HG03439 (cell line): ENCODE results near the gene SMPD2.

Experiments
- ATAC-seq: cut with Tn5 transposase; IDR thresholded peaks from one replicate; pipeline ENCODE4 v1.9.1; 2021; ENCODE audit warnings: mild to moderate bottlenecking, moderate library complexity; ENCODE audit not compliant: unreplicated experiment

SMPD2 gene, protein sequence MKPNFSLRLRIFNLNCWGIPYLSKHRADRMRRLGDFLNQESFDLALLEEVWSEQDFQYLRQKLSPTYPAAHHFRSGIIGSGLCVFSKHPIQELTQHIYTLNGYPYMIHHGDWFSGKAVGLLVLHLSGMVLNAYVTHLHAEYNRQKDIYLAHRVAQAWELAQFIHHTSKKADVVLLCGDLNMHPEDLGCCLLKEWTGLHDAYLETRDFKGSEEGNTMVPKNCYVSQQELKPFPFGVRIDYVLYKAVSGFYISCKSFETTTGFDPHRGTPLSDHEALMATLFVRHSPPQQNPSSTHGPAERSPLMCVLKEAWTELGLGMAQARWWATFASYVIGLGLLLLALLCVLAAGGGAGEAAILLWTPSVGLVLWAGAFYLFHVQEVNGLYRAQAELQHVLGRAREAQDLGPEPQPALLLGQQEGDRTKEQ

DNA sequence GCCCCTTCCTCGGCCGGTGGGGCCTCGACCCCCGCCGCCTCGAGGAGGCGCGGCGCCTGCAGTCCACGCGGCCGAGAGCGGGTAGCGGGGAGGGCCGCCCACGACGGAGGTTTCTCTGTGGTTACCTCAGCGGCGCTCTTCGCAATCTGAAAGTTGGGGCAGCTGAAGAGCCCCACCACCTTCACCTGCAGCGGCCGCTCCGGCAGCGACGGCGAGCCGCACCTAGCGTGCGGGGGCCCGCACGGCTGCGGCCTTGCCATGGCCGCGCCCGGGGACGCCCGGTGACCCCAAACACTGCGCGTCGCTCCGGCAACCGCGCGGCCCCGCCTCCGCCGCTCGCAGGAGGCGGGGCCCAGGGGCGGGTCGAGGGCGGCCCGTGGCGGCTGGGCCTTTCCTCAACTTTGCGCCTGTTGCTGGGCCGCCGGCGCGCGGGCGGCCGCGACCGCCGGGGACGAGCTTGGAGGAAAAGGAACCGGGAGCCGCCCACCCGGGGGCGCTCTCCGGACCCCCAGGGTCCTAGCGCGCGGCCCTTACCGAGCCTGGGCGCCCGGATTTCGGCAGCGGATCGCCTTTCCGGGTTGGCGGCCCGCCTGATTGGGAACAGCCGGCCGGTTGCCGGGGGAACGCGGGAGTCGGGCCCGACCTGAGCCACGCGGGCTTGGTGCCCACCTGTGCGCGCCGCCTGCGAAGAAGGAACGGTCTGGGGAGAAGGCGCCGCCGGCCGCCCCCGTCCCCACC is at the start of gene SMPD2, which contains the start of gene PPIL6:
TSS of gene SMPD2 (plus strand) at position 394 of the 738 bp plus-strand sequence. CDS start 398 bp downstream, outside the sequence.
TSS of gene PPIL6 (minus strand) at position 298 of the 738 bp plus-strand sequence. CDS start at position 260, 38 bp downstream.
- peak; percentile 93 for ATAC-seq

DNA sequence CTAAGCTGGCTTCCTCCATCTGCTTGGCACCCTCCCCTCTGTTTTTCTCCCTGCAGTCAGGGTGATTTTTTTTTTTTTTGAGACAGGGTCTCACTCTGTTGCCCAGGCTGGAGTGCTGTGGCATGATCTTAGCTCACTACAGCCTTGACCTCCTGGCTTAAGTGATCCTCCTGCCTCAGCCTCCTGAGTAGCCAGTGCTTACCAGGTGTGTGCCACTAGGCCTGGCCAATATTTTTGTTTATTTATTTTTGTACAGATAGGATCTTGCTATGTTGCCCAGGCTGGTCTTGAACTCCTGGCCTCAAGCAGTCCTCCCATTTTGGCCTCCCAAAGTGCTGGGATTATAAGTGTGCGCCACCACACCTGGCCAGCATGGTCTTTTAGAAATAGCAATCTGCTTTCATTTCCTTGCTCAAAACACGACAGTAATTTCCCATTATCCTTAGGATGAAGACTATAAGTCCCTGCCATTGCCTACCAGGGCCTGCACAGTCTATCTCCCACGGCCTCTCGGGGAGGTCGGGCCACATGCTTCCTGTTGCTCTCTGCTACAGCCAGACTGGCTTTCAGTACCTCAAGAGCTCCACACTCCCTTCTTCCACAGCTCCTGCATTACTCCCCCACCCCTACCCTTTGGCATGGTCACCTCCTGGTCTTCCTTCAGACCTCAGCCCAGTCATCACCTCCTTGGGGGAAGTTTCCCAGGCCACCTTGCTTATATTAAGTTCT is 47.2 kb upstream of the SMPD2 start:
- ATAC-seq = no peak

DNA sequence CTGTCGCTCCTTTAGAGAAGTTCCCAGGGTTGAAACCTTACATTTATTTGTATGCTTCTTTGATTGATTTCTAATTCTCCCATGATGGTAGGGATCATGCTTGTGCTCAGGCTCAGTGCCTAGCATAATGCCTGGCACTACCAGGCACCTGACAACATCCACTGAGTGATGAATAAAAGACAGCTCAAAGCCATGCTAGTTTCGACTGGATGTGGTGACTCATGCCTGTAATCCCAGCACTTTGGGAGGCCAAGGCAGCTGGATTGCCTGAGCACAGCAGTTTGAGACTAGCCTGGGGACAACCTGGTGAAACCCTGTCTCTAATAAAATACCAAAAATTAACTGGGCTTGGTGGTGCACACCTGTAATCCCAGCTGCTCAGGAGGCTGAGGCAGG is 46.6 kb upstream of the SMPD2 start:
- ATAC-seq = no peak

DNA sequence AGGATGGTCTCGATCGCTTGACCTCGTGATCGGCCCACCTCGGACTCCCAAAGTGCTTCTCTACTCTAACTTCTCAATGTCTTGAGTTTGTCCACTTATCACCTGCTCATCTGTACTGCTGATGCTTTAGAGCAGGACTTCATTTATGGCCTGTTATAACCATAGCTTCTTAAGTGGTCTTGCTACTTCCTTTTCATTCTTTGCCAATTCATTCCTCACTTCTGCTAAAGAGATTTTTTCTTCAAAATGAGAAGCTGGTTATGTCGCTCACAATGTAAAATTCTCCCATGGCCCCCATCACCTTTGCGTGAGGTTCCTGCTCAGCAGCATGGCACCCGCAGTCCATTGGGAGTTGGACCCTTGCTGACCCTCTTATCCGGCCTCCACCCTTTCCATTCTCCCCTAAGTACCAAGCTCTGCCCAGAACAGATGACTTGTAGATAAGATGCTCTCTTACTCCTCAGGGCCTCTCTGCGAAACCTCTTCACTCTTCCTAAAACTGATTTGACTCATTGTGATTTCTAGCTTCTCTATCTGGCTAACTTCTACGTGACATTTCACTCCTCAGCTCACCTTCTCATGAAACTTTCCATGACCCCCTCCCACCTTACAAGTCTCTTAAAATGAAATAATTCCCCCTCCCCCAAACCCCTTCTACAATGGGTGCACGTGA is 44.3 kb upstream of the SMPD2 start:
- ATAC-seq = no peak

DNA sequence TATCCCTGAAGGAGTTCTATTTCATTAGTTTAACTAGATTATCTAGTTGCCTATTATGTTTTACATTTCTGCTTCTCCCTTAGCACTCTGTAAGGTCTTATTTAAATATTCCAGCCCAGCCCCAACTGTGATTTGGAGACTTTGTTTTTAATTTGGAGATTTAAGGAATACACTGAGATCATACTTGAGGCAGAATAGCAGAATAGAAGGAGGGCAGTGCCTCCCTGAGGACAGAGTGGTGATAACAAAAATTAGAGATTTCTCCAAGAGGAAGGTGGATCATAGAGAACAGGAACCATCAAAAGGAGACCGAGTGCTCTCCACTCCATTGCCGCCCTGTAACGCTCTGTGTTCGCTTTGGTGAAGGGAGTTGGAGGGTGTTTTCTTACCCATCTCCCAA is 43.5 kb upstream of the SMPD2 start:
- ATAC-seq = no peak

DNA sequence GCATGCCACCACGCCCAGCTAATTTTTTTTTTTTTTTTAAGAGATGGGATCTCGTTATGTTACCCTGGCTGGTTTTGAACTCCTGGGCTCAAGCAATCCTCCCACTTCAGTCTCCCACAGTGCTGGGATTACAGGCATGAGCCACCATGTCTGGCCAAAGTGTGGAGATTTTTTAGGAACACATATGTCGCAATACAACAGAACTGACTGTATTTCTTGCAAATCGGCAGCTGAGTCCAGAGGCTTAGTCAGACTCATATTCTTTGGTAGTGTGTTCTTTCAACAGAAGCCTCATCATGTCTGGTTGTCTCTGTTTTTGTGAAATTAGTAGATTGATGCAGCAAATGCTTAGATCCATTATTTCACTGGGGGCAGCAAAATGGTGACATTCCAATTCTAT is 34.3 kb upstream of the SMPD2 start:
- no peak for ATAC-seq

DNA sequence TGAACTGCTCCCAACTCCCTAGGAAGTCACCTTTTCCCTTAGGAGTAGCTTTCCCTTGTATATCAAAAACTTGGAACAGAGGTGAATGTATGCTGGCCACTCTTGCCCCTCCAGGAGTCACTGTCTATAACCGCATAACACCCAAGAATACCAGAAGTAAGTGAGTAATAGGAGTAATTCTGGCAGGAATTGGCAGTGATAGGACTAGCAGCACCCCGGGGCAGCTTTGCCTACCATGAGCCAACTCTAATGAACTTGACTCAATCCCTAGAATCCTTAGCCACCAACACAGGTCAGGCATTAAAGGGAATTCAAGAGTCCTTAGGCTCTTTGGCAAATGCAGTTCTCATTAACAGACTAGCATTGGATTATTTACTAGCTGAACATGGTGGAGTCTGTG is 29.5 kb upstream of the SMPD2 start:
- no peak for ATAC-seq

DNA sequence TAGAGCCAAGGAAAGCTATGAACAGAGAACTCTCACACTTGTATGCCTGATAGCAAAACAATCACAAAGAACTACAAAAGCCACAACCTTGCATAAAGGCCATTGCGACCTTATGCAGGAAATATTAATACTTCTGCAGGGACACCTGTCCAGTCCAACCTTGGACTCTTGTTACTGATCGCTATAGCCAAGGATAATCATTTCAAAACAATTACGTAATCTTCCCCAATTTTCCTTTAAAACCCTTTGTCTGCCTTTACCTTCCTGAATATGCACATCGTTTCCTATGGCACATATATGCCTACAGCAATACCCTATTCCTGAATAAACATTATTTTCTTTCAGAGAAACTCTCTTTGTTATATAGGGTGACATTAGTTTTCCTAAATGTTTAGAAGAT is 22.9 kb upstream of the SMPD2 start:
- ATAC-seq = no peak

DNA sequence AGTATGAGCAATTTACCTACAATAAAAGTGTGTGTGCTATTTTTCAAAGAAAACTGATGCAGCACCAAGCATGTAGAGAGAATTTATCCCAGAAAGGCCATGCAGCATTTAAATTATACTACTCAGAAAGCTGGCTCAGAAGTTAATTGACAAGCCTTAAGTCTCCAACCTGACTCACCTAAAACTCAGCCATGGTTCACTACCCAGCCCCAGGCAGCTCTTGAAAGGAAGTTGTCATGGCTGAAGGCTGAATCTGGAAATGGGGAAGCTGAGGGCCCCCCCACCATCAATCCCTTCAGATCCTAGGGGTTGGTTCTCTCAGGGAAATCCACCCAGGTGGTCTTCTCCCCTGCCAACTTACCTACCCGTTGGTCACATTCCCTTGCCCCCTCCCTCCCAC is 19.8 kb upstream of the SMPD2 start:
- no peak for ATAC-seq

DNA sequence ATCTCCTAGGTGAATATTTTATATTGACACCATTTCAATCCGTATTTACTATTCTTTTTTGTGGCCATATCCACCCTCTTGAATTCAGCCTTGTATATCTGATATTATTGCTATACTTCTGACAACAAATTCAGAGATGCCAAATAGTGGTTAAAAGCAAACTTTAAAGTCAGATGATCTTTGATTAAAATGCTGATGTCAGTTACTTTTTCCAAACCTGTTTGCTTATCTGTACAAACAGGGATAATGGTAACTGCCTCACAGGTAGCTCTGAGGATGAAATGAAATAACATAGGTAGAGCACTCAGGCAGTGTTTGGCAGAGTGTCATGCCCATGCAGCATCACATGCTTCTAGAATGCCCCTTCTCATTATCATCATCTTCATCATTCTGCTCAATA is 19.3 kb upstream of the SMPD2 start:
- ATAC-seq = no peak

DNA sequence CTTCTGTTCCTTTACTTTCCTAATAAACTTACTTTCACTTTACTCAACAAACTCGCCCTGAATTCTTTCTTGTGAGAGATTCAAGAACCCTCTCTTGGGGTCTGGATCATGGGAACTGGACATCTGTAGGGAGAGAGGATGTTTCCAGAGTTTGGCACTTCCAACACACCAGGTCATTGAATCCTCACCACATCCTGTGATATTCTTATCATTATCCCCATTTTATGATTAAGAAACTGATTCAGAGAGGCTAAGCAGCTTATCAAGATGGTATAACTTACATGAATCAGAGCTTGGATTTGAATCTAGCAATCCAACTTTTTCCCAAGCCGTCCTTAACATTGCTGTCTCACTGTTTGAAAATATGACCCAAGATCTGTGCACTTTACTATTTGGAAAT is 15.6 kb upstream of the SMPD2 start:
- no peak for ATAC-seq

DNA sequence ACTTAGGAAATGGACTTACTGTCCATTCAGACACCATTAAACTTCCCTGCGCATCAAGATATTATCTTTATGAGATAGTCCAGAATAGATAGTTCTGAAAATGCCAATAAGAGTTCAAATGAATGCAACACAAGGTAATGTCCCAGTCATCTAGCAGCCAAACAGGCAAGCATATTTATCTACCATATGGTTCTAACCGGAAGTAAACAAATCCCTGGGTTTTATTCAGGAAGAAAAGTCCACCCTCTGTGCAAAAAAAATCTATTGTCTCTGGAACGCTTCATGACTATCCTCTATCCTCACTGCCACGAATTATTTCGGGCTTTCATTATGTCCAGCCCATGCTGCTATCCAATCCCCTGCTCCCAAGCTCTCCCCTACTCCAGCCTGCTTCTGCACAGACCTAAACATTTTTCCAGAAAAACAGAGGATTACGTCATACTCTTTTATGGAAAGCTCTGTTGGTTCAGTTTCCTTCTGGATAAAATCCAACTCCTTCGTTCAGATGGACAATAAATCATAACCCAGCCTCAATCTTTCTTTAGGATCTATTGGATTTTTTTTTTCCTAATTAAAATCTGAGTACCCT is 11.5 kb upstream of the SMPD2 start:
- no peak for ATAC-seq

DNA sequence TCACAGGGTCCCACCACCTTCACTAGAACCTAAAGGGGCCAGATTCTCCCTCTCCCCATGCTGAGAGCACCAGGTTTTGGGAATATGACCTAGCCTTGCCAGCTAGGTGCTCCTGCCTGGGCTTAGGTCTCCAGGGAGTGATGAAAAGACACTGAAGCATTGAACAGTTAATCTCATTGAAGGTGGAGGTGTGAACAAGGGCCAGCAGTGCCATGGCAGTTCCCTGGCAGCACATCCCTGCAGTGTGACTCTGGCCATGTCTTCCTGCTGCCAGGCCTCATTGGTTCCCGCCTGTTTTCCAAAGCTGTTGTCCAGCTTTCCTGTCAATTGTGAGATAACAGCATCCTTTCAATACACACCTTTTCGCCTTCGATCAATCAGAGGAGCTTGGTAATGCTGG is 11.0 kb upstream of the SMPD2 start:
- no peak for ATAC-seq

DNA sequence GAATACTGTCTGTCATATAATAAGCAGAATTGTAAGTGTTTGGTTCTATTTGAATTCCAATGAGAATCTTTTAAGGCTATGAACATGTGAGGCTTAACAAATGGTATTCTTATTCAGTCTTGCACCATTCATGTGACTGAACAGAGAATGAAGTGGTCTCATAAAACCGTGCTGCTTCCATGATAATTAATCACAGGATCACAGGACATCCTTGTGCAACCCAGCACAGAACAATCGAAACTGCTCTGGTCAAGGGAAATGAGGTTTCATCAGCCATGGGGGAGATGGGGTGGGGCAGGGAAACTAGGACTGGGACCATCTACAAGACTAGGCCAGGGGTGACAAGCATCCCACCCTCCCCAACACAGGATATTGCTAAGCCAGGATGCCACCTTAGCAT is 6.1 kb upstream of the SMPD2 start:
- no peak for ATAC-seq

DNA sequence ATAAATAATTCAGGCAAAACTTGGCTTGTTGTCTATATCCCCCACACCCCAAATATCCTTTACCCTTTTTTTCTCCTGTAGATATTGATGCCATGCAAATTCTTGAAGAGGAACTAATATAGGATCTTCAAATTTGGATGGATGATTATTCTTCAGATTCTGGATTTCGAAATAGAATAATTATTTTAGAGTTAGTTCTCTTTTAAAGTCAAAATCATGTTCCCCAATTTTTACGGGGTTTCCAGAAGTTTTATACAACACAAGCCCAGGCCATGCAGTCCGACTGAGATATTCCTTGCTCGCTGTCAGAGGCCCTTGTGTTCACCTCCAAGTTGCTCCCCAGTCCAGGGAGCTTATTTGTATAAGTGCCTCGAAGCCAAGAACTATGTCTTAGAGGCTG is 4.5 kb upstream of the SMPD2 start:
- ATAC-seq = no peak

DNA sequence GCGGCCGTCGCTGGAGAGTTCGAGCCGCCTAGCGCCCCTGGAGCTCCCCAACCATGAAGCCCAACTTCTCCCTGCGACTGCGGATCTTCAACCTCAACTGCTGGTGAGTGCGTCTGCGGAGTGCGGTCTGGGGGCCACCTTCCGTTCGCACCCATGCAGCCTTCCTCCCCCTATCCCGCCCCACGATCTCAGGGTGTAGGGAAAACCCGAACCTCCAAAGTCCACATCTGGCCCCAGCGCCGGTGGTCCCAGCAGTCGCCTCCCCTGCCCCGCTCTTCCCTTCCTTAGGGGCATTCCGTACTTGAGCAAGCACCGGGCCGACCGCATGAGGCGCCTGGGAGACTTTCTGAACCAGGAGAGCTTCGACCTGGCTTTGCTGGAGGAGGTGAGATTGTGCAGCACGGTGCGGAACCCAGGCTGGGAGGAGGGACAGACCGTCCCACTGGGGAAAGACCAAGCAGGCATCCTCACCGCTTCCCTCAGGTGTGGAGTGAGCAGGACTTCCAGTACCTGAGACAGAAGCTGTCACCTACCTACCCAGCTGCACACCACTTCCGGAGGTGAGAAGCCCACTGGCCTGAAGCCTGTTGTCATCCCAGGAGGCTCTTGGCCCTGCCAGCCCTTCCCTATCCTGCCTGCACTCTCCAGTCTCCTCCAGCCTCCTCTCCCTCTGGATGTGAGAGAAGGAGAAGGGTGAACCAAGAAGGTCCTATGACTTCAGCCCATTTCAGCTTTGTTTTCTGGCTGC is 719 bp downstream of the SMPD2 start:
- peak; percentile 16 for ATAC-seq

DNA sequence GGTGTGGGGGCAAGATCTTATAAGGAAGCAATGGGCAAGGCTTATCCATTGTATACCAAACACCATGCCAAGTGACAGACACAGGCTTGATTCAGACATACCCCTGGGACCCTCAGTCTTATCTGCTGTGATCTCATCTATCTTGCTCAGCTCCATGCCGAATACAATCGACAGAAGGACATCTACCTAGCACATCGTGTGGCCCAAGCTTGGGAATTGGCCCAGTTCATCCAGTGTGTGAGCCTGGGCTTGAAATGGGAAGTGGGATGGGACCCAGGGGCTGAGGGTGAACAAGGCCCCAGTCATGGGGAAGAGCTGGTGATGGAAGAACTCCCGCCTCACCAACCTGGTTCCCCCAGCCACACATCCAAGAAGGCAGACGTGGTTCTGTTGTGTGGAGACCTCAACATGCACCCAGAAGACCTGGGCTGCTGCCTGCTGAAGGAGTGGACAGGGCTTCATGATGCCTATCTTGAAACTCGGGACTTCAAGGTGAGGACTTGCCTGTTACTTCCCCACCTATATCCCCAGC is 1.9 kb downstream of the SMPD2 start:
- no peak for ATAC-seq

DNA sequence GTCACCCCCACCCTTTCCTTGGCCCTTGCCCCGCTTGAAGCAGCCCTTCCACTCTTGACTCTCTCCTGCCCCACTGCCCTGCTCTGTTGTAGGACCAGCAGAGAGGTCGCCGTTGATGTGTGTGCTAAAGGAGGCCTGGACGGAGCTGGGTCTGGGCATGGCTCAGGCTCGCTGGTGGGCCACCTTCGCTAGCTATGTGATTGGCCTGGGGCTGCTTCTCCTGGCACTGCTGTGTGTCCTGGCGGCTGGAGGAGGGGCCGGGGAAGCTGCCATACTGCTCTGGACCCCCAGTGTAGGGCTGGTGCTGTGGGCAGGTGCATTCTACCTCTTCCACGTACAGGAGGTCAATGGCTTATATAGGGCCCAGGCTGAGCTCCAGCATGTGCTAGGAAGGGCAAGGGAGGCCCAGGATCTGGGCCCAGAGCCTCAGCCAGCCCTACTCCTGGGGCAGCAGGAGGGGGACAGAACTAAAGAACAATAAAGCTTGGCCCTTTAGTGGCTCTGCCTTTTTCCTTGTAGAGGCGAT is 3.0 kb downstream of the SMPD2 start:
- ATAC-seq = no peak

DNA sequence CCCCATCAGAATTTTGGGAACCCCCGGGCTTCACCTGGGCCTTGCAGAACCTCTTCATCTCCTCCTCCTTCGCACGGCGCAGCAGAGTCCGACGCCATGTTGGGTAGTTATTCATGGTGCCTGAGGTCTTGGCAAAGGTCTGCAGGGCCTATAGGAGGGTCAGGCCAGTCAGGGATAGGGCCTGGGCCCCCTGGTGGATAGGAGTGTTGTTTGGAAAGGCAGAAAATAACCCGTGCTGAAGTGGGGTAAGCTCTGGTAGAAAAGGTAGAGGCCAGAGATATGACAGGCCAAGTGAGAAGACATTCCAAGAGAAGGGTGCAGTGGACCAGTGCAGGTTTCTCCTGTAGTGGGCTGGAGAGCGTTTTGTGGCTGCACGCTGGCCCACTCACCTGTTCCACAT is 4.9 kb downstream of the SMPD2 start:
- ATAC-seq = no peak
